AG09319 (cell line): Measurements from ENCODE around the gene SNX30.
A peak's percentile ranks its signal among the peaks of the same experiment; 100 is the strongest.

Experiments used
- DNase-seq: peaks from one replicate; pipeline ENCODE4 v3.0.0-alpha.2; 2010; ENCODE audit warnings: low read depth; ENCODE audit errors: extremely low read depth
- TF ChIP-seq, protein P1 (sequence below): IDR thresholded peaks from 2 replicates; pipeline ENCODE4 v1.5.1; 2011; ENCODE audit warnings: low read depth, mild to moderate bottlenecking, inconsistent platforms, low read length, moderate library complexity

SNX30 gene

DNA sequence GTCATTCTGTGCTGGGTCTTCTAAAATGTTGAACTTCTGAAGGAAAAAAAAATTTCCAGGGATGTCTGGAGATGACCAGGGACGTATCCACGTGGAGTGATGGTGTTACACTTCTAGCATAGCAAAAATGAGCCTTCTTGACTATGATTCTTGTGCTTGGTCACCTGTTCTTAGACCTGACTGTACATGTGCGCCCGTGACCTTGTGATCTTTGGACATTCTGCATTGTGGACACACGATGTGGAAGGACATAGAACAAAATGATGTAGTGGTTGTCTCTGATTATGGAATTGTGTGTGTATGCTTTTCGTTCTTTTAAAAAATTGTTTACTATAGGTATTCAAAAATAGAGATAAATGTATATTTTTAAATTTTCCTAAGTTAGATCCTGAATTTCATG is 61.0 kb downstream of the SNX30 start:
- no peak for DNase-seq
- TF ChIP-seq, protein P1, sequence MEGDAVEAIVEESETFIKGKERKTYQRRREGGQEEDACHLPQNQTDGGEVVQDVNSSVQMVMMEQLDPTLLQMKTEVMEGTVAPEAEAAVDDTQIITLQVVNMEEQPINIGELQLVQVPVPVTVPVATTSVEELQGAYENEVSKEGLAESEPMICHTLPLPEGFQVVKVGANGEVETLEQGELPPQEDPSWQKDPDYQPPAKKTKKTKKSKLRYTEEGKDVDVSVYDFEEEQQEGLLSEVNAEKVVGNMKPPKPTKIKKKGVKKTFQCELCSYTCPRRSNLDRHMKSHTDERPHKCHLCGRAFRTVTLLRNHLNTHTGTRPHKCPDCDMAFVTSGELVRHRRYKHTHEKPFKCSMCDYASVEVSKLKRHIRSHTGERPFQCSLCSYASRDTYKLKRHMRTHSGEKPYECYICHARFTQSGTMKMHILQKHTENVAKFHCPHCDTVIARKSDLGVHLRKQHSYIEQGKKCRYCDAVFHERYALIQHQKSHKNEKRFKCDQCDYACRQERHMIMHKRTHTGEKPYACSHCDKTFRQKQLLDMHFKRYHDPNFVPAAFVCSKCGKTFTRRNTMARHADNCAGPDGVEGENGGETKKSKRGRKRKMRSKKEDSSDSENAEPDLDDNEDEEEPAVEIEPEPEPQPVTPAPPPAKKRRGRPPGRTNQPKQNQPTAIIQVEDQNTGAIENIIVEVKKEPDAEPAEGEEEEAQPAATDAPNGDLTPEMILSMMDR, result no peak

DNA sequence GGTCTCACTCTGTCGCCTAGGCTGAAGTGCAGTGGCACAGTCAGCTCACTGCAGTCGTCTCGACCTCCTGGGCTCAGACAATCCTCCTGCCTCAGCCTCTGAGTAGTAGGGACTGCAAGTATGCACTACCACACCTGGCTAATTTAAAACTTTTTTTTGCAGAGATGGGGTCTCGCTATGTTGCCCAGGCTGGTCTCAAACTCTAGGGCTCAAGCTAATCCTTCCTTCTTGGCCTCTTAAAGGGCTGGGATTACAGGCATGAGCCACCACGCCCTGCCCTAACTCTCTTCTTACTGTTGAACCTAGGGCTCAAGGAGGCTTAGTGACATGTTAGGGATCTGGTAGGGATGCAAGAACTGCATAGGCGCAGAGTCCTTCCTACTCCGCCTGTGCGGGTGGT is 65.3 kb downstream of the SNX30 start:
- no peak for DNase-seq
- TF ChIP-seq, protein P1, result no peak

- DNase-seq, result no peak
These were observed 67.3 kb downstream of the SNX30 start for GRCh38 chr9:112817860-112818203.

GRCh38 chr9:112819635-112820496 is 69.3 kb downstream of the SNX30 start:
- DNase-seq, result peak; percentile 20
- TF ChIP-seq, protein P1, result peak; percentile 51

More at GRCh38 chr9:112817860-112818203, 67.3 kb downstream of the SNX30 start:
- TF ChIP-seq, protein P1, result no peak

- DNase-seq, result peak; percentile 15
- TF ChIP-seq, protein P1, result no peak
These were observed 70.3 kb downstream of the SNX30 start for GRCh38 chr9:112820881-112821280.

- no peak for DNase-seq
- TF ChIP-seq, protein P1, result no peak
These were observed 72.1 kb downstream of the SNX30 start for GRCh38 chr9:112822618-112823017.

DNA sequence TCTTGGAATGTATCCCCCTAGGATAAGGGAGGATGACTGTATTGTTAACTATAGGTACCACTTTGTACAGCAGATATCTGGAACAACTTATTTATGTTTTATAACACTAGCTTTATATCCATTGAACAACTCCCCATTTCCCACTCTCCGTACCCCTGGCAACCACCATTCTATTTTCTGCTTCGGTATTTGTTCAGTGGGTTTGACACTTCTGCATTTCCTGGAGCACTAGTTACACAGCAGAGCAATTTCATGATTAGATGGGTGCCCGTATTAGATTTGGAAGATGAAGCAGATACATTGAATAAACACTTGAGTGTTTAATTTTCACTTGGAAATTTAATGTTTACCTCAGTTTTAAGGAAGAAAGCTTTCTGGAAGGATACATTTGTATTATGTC is 72.7 kb downstream of the SNX30 start:
- TF ChIP-seq, protein P1, result no peak
- no peak for DNase-seq
